IPS-18c (cell line): ENCODE measurements around the gene PCDHA4.
"Not testable (repeated sequence)": the region's sequence is repeated elsewhere in the genome, so short reads cannot be mapped to it uniquely, and the experiment has no call there.

ENCODE experiments used
- H3K4me3 ChIP-seq: 2 replicates; pipeline ENCODE4 v1.7.0; 2013; ENCODE audit warnings: low read depth, mild to moderate bottlenecking, low read length, moderate library complexity; ENCODE audit not compliant: insufficient read depth
- H3K9me3 ChIP-seq: one replicate; pipeline ENCODE4 v1.6.1; 2013; ENCODE audit warnings: mild to moderate bottlenecking, low read length, moderate library complexity; ENCODE audit not compliant: control insufficient read depth, insufficient read depth

The PCDHA4 gene

DNA sequence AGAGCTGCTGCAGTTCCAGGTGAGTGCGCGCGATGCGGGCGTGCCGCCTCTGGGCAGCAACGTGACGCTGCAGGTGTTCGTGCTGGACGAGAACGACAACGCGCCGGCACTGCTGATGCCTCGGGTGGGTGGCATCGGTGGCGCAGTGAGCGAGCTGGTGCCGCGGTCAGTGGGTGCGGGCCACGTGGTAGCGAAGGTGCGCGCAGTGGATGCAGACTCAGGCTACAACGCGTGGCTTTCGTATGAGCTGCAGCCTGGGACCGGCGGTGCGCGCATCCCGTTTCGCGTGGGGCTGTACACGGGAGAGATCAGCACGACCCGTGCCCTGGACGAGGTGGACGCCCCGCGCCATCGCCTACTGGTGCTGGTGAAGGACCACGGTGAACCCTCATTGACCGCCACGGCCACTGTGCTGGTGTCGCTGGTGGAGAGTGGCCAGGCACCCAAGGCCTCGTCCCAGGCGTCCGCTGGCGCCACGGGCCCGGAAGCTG is 4.0 kb upstream of the PCDHA4 start:
- Histone ChIP-seq H3K9me3 (no peaks in the 10 kb centered on the region), H3K4me3 (no peak overlapping the region)

- not testable (repeated sequence) for H3K9me3 ChIP-seq, H3K4me3 ChIP-seq
These were observed 1.5 kb downstream of the PCDHA4 start for GRCh38 chr5:140808241-140808888.

DNA sequence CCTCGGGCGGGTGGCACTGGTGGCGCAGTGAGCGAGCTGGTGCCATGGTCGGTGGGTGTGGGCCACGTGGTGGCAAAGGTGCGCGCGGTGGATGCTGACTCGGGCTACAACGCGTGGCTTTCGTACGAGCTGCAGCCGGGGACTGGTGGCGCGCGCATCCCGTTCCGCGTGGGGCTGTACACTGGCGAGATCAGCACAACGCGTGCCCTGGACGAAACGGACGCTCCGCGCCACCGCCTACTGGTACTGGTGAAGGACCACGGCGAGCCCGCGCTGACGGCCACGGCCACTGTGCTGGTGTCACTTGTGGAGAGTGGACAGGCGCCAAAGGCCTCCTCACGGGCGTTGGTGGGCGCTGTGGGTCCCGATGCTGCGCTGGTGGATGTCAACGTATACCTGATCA is 2.0 kb downstream of the PCDHA4 start:
- H3K9me3 ChIP-seq, result no peaks in the 10 kb centered on the region
- H3K4me3 ChIP-seq, result 0 out of 2 replicates have a peak overlapping the region, but pooled peaks have one; percentile 10

DNA sequence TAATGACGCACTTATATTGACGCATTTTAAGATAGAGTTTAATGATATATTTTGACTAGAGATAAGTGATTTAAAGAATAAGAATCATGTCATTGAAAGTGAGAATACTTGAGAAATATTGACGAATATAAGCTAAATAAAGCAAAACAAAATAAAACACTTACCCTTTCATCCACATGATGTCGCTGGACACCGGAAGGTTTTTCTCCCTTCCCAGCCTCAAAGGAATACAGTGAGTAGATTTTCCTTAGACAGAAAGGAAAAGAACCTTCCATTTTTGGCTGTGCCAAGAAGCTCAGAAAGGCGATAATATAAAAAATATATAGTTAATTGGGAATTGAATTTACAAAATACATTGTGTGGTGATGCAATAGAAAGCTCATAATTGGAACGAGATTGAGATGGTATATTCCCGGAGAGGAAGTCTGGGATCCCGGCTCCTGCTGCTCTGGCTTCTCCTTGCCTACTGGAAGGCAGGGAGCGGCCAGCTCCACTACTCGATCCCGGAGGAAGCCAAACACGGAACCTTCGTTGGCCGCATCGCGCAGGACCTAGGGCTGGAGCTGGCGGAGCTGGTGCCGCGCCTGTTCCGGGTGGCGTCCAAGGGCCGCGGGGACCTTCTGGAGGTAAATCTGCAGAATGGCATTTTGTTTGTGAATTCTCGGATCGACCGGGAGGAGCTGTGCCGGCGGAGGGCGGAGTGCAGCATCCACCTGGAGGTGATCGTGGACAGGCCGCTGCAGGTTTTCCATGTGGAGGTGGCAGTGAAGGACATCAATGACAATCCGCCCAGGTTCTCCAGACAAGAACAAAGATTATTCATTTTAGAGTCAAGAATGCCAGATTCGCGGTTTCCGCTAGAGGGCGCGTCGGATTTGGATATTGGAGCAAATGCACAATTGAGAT is 14.8 kb downstream of the PCDHA4 start, which contains the start of gene PCDHA5:
Gene PCDHA5, plus strand, starts transcription at position 239 of the 906 bp plus-strand sequence.
- Histone ChIP-seq H3K4me3 (no peak within 1 kb of the TSS), H3K9me3 (no peaks in the 10 kb centered on the region)

DNA sequence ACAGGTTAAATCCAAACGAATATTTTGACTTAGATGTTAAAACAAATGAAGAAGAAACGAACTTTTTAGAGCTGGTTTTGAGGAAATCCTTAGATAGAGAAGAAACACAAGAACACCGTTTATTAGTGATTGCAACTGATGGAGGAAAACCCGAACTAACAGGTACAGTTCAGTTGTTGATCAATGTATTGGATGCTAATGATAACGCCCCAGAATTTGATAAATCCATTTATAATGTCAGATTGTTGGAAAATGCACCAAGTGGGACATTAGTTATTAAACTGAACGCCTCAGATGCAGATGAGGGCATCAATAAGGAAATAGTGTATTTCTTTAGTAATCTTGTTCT is 15.4 kb downstream of the PCDHA4 start:
- no peaks in the 10 kb centered on the region for H3K9me3 ChIP-seq

GRCh38 chr5:140822969-140823368 is 16.1 kb downstream of the PCDHA4 start:
- not testable (repeated sequence) for H3K9me3 ChIP-seq, H3K4me3 ChIP-seq

More for the DNA sequence above, 15.4 kb downstream of the PCDHA4 start:
- H3K4me3 ChIP-seq, result no peak overlapping the region

- Histone ChIP-seq H3K9me3 (no peaks in the 10 kb centered on the region), H3K4me3 (no peak overlapping the region)
These were observed 16.6 kb downstream of the PCDHA4 start for GRCh38 chr5:140823475-140823874.

DNA sequence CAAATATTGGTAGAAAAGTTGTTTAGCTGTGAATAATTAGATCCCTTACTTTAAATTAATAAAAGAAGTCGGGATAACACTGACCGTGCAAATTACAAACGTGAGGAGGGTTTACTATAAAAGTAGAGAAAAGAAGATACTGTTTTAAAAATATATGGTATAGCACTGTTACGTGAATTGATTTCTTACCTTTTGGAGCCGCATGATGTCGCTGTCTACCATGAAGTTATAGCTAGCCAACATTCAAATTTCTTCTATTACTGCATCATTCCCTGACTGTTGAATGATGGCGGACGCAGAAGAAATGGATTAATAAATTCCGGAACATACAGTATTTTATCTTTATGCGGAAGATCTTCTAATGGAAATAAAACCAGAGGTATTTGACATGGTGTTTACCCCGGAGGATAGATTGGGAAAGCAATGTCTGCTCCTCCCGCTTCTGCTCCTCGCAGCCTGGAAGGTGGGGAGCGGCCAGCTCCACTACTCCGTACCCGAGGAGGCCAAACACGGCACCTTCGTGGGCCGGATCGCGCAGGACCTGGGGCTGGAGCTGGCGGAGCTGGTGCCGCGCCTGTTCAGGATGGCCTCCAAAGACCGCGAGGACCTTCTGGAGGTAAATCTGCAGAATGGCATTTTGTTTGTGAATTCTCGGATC is 21.0 kb downstream of the PCDHA4 start, which contains the start of gene PCDHA6:
Gene PCDHA6, plus strand, starts transcription at position 257 of the 658 bp plus-strand sequence. Its CDS starts 132 bp downstream, at position 389.
- Histone ChIP-seq H3K9me3 (no peaks in the 10 kb centered on the region), H3K4me3 (no peak within 1 kb of the TSS)

GRCh38 chr5:140828362-140828737 is 21.5 kb downstream of the PCDHA4 start:
- H3K4me3 ChIP-seq, result no peak overlapping the region
- H3K9me3 ChIP-seq, result no peaks in the 10 kb centered on the region

DNA sequence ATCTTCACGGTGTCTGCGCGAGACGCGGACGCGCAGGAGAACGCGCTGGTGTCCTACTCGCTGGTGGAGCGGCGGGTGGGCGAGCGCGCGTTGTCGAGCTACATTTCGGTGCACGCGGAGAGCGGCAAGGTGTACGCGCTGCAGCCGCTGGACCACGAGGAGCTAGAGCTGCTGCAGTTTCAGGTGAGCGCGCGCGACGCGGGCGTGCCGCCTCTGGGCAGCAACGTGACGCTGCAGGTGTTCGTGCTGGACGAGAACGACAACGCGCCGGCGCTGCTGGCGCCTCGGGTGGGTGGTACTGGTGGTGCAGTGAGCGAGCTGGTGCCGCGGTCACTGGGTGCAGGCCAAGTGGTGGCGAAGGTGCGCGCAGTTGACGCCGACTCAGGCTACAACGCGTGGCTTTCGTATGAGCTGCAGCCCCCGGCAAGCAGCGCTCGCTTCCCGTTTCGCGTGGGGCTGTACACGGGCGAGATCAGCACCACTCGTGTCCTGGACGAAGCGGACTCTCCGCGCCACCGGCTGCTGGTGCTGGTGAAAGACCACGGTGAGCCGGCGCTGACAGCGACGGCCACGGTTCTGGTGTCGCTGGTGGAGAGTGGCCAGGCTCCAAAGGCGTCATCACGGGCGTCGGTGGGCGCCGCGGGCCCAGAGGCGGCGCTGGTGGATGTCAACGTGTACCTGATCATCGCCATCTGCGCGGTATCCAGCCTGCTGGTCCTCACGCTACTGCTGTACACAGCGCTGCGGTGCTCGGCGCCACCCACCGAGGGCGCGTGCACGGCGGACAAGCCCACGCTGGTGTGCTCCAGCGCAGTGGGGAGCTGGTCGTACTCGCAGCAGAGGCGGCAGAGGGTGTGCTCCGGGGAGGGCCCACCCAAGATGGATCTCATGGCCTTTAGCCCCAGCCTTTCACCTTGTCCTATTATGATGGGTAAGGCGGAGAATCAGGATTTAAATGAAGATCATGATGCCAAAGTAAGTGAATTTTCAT is 22.9 kb downstream of the PCDHA4 start:
- H3K4me3 ChIP-seq, H3K9me3 ChIP-seq: not testable (repeated sequence)

DNA sequence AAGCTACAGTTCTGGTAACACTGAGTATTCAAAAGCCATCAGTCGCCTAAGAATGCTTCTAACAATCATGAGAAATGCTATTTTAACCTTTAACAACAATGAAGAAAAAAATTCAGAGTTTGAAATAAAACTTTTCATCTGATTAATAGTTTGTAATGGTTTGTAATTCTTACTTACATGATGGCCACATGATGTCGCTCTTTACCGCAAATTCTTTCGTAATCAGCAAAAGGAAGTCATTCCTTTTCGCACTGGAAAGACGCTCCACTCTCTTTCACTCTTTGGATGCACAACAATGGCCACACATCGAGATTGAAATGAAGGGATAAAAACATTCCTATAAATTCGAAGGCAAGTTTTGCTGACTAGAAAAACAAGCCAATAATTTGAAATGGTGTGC is 27.1 kb downstream of the PCDHA4 start, which contains the start of gene PCDHA7:
Gene PCDHA7, plus strand, starts transcription at position 277 of the 400 bp plus-strand sequence. Its CDS starts 115 bp downstream, at position 392.
- no peak within 1 kb of the TSS for H3K4me3 ChIP-seq

GRCh38 chr5:140834439-140835008 is 27.7 kb downstream of the PCDHA4 start:
- not testable (repeated sequence) for H3K9me3 ChIP-seq, H3K4me3 ChIP-seq

More for the DNA sequence above, 27.1 kb downstream of the PCDHA4 start, which contains the start of gene PCDHA7:
- peaks cover 2% of the 10 kb centered on the region for H3K9me3 ChIP-seq

DNA sequence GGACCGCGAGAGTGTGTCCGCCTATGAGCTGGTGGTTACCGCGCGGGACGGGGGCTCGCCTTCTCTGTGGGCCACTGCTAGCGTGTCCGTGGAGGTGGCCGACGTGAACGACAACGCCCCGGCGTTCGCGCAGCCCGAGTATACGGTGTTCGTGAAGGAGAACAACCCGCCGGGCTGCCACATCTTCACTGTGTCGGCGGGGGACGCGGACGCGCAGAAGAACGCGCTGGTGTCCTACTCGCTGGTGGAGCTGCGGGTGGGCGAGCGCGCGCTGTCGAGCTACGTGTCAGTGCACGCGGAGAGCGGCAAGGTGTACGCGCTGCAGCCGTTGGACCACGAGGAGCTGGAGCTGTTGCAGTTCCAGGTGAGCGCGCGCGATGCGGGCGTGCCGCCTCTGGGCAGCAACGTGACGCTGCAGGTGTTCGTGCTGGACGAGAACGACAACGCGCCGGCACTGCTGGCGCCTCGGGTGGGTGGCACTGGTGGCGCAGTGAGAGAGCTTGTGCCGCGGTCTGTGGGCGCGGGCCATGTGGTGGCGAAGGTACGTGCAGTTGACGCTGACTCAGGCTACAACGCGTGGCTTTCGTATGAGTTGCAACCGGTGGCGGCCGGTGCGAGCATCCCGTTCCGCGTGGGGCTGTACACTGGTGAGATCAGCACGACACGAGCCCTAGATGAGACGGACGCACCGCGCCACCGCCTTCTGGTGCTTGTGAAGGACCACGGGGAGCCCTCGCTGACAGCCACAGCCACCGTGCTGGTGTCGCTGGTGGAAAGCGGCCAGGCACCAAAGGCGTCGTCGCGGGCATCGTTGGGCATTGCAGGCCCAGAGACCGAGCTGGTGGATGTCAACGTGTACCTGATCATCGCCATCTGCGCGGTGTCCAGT is 29.0 kb downstream of the PCDHA4 start:
- Histone ChIP-seq H3K9me3 (peaks cover 2% of the 10 kb centered on the region), H3K4me3 (no peak overlapping the region)

DNA sequence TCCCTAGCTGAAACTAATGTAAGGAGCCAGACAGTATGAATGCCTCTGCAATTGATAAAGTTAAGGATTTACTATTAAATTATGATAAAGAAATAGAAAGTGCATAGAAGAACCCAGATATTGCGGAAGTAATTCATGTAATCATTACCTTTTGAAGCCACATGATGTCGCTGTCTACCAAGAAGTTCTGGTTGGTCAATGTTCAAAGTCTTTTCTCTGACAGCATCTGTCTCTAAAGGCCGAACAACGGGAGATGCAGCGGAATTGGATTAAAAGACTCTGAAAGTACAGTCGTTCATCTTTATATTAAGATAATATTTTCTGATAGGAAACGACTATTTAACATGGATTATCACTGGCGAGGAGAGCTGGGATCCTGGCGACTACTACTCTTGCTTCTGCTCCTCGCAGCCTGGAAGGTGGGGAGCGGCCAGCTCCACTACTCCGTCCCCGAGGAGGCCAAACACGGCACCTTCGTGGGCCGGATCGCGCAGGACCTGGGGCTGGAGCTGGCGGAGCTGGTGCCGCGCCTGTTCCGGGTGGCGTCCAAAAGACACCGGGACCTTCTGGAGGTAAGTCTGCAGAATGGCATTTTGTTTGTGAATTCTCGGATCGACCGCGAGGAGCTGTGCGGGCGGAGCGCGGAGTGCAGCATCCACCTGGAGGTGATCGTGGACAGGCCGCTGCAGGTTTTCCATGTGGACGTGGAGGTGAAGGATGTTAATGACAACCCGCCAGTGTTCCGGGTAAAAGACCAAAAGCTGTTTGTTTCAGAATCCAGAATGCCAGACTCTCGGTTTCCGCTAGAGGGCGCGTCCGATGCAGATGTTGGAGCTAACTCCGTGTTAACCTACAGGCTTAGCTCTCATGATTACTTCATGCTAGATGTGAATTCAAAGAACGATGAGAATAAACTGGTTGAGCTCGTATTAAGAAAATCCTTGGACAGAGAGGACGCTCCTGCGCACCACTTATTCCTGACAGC is 34.4 kb downstream of the PCDHA4 start, which contains the start of gene PCDHA8:
Gene PCDHA8, plus strand, starts transcription at position 210 of the 985 bp plus-strand sequence. Its CDS starts 135 bp downstream, at position 345.
- Histone ChIP-seq H3K4me3 (peak within 1 kb of the TSS; percentile 25; the same call in 1 of the 2 replicates), H3K9me3 (no peaks in the 10 kb centered on the region)
